HuH-7.5 (cell line): ENCODE results near the gene PGC.

ENCODE experiments used
- DNase-seq: peaks from one replicate; pipeline ENCODE4 v3.0.0; 2011; ENCODE audit warnings: low spot score

The PGC gene

GRCh38 chr6:41747256-41748101, at the start of gene PGC:
TSS of gene PGC (minus strand) at chr6:41747397. CDS start at chr6:41747334, 63 bp downstream.
- DNase-seq, result no peak

GRCh38 chr6:41796474-41796873, 49.3 kb upstream of the PGC start:
- no peak for DNase-seq

DNA sequence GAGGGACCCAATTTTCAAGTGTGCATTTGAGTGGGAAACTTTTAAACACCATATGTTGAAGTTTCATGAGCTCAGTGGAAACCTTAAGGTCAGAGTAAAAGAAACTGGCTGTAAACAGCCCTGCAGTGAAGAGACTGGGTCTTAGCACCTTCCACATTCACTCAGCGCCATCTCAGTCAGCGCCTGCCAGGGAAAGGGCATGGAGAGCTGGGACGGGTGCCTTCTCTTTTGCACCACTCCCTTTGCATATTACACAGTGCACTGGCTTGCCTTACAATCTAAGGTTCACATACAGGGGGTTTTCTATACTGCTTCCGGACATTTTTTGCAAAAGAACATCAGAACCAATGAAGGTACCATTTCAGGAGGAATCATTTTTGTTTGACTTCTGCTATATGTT, 44.8 kb upstream of the PGC start:
- DNase-seq, result no peak

DNA sequence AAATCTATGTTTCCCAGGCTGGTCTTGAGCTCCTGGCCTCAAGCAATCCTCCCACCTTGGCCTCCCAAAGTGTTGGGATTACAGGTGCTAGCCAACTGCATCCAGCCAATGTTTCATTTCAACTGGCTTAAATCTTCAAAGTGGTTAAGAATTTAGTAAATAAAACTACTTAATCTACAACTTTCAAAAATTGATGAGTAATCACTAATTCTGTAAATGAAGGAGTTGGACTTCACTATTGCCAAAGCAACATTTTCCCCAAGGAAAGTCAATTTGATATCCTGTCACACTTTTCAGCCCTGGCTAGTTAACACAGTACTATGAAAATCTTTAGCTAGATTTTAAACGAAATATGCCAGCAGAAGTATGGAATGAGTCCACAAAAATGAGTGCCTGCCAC, 44.1 kb upstream of the PGC start:
- no peak for DNase-seq

DNA sequence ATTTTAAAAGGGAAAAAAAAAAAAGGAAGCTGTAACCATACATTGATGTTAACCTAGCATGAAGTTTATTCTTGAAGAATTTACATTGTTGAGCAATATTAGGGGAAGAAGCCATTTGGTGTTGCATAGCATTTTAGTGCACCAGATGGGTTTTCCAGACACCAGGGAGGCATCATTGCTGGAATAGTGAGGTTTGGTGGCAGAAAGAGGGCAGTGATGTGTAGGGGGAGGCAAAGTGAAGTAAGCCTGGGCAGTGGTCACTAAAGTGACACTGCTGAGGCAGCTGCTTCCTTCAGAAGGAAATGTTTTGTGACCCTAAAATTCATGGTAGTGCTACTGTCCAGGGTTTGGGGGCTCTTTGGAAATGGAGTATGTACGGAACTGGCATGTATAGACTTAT, 42.8 kb upstream of the PGC start:
- DNase-seq, result no peak

DNA sequence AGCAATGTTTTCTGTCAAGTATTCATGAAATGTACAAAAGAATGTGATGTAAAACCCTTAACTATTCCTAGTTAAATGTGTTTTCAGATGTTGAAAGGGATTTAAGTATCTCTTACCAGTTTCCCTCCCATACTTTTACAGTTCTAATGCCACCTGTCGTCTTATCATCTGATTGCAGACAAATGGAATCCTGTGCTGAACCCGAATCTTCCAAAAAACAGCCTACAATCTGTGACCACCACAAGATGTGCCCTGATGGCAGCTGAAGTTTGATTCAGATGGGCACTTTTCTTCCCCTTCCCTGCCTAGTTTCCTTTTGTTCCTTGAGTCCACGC, 42.2 kb upstream of the PGC start:
- DNase-seq, result no peak

DNA sequence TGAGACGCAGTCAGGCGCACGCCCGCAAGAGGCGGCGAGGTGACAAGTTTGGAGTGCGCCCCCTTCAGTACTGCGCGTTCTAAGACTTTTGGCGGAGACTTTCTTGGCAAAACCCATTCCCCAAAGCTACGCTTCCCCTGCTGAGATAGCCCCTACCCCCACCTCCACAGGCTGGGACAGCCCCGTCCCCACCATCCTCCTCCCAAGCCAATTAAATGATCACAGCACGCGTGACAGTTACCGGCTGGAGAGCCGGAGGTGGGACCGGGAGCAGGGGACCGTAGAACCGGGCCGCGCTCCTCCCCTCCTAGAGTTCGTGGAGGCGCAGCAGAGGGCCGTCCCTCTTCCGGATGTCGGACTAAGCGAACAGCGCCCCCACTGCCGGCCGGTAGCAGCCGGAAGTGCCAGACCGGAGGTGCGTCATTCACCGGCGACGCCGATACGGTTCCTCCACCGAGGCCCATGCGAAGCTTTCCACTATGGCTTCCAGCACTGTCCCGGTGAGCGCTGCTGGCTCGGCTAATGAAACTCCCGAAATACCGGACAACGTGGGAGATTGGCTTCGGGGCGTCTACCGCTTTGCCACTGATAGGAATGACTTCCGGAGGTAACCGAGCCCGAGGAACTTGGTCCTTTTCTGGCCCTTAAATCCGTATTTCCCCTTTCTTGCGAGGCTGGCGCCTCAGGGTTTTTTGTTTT, 40.2 kb upstream of the PGC start, which contains the start of gene TOMM6:
TSS of gene TOMM6 (plus strand) at position 476 of the 699 bp plus-strand sequence. CDS start at position 480, 4 bp downstream.
- peak; percentile 70 for DNase-seq

DNA sequence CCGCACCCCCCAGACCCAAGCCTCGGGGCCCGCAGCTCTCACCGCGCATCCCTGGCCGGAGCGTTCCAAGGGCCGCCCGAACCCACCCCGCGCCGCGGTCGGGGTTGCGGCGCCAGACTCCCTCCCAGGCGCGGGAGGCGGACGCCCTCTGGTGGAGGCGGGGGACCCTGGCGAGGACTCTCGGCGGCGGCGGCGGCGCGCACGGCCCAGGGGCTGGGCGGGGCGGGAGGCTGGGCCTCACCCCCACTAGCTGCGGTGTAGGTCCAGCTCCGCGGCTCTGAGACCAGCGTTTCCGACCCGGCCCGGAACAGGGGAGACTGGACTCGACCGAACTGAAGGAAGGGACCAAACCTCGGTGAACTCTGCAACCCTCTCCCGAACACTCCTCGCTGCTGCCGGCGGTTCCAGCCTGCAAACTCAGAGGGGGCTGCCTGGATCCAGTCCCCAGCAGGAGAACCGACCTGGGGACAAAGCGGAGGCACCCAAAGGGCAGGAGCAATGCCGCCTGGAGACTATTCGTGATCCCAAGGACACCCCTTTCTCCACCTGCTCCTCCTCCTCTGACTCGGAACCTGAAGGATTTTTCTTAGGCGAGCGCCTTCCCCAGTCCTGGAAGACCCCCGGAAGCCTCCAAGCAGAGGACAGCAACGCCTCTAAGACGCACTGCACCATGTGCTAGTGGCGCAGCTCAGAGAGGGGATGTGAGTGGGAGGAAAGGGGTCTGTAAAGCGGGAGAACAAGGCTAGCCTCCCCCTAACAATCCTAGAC, 39.4 kb upstream of the PGC start:
- peak; percentile 82 for DNase-seq

DNA sequence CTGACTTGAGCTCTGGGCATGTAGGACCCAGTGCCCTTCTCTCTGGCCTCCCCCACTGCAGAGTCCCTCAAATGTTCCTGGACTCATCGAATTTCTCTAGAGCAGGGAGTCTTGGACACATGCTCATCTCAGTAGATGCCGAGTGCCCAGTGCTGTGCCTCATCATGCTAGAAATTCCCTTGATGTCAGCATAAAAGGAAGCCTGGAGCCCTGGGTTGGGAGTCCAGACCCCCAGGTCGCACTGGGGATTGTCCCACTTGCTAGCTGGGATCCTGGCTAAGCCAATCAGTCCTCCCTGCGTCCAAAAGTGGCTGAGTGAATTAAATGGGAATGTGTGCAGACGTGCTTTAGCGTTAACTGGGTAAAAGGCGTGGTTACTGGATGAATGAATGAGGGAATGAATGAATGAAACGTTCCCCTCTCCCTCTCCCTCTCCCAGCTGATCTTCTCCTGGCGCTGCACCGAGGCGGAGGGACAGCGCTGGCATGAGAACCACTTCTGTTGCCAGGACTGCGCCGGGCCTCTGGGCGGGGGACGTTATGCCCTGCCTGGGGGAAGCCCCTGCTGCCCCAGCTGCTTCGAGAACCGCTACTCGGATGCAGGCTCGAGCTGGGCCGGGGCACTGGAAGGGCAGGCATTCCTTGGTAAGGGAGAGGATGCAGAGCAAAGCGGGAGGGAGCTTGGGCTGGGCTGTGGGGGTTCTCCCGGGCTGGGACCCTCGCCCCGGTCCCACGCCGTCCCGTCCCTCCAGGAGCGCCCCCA, 38.7 kb upstream of the PGC start:
- DNase-seq, result peak; percentile 51

- DNase-seq, result no peak
Observed at GRCh38 chr6:41785254-41785653, 38.1 kb upstream of the PGC start.

DNA sequence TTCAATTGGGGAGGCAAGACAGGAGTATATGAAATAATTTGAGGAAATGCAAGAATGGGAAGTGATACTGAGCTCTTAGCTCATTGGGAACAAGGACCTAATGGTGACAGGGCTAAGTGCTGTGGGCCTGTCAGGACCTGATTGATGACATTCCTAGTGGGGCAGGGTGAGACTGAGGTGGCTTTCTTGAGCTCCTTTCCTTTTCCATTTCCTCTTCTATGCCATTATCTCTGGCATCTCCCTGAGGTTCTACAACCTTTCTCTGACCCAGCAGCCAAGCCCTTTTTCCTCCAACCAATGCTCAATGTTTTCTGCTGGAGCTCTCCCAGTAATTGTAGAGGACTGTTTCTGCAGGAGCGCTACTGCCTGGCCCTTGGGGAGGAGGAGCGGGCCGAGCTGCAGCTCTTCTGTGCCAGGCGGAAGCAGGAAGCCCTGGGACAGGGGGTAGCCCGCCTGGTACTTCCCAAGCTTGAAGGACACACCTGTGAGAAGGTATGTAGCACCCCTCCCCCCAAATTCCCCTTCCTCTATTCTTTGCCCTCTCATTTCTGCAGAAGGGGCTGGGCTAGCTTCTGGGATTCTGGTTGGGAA, 37.5 kb upstream of the PGC start:
- DNase-seq, result no peak

DNA sequence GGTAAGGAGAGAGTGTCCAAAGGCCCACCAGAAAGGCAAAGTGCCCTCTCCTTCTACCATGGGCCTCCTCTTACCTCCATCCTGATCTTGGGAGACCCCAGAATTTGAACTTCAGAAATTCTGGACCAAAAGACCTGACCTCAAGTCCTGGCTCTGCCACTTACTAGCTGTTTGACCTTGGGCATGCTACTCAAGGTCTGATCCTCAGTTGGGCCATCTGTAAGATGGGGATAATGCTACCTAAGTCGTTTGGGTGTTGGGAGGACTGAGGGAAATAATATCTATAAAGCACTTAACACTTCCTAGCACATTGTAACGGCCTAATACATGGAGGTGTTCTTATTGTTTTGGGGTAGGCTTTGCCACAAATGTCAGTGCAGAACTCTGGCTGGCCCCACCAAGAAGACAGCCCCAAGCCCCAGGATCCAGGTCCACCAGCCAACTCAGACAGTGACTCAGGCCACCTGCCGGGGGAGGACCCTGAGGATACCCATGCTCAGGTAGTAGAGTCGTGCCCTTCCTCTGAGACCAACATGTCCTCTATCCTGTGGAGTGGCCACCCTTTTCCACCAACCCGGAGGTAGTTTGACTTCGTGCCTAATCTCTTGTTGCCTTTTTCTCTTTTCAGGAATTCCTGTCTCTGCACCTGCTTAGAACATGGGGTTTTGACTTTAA, 36.0 kb upstream of the PGC start:
- no peak for DNase-seq

GRCh38 chr6:41781366-41781730, 34.2 kb upstream of the PGC start:
- DNase-seq, result no peak

DNA sequence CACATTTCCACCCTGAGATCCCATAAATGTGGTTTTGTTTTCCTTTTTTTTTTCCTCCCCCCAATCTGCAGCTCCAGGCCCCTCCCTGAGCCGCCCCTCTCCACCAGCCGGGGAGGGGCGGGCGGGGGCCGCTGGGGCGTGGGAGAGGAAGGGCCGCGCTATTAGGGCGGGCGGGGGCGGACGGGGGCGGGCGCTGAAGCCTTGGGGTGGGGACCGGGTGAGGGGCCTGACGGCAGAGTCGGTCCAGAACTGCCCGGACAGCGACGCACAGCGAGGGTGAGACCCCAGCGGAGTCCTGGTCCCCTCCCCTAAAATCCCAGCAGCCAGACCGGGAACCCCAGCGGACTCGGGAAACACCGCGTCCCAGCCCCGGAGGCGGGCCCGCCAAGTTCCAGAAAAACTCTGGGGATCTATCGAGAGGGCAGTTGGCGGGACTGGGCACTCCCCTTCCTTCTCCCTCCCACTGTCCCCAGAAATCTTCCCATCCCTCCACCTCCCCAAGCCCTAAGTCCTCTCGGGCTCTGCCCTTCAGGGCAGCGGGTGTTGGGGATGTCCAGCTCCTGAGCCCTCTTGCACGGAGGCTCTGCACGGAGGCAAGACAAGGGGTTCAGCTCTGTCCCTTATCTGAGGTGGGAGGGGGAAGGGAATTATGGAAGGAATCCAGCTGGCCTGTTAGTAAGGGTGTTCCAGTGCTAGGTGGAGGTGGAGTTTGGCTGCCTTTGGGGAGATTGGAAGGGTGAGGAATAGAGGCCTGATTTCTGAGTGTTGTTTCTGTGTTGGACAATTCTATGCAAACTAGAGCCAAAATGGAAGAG, 33.6 kb upstream of the PGC start, which contains the start of gene PRICKLE4:
TSS of gene PRICKLE4 (plus strand) at position 232 of the 815 bp plus-strand sequence. CDS start 2,692 bp downstream, outside the sequence.
- peak; percentile 41 for DNase-seq

GRCh38 chr6:41779788-41780550, 32.8 kb upstream of the PGC start, which contains the start of gene FRS3:
TSS of gene FRS3 (minus strand) at chr6:41779900. CDS start at chr6:41776987, 2,913 bp downstream.
- peak; percentile 93 for DNase-seq

- no peak for DNase-seq
Observed at GRCh38 chr6:41779336-41779735, 32.1 kb upstream of the PGC start.

DNA sequence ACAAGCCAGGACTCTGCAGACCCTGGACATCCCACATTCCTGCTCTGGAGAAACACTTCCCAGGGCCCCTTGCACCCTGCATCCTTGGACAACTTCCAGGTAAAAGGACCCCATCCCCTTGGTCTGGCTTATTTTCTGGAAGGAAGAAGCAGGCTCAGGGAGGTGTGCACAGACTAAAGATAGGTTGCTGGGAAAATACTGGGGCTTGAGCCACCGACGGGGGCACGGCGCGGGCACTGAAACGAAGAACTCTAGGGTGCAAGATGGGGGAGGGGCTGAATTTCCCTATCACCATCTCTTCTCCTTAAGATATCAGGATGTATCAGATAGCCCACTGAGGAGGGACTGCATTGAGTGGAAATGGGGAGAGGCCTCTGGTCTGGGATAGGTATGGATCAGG, 31.7 kb upstream of the PGC start:
- no peak for DNase-seq

DNA sequence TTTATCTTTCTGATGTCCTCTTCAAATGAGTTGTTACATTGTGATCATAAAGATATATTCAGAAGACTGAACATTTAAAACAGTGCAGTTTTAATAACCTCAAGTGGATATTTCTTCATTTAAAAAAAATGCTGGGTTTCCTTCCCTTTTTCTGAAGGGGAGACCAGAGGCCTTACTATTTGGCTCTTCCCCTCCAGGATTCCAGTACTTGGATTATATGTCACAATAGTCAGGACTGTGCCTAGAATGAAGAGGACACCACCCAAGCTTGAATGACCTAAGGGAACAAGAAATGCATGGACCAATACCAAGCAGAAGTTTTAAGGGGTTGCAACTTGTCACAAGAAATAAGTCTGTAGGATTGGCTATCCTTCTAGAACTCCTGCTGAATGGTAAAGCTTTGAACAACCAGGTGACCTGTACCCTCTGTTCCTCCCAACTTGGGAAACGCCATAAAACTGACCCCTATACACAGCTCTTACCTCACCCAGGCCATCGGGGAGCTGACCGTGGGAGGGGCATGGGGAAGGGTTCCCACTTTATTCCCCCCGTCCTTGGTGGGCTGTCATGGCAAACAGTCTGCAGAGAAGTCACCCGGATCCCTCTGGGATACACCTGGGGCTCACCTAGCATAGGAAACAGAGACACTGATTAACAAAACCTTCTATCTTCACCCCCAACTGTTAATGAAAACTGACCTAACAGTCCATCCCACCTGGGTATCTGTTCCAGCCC, 30.5 kb upstream of the PGC start:
- no peak for DNase-seq
